ENCODE data around the gene CLHC1.
"Not testable (repeated sequence)": the region's sequence is repeated elsewhere in the genome, so short reads cannot be mapped to it uniquely, and the experiment has no call there.

The CLHC1 gene

GRCh38 chr2:55152475-55153412 lies 79.3 kb downstream of the CLHC1 start:
- no peak for DNase-seq

GRCh38 chr2:55151733-55152433 lies 80.2 kb downstream of the CLHC1 start:
- DNase-seq = no peak

GRCh38 chr2:55150834-55151233 lies 81.3 kb downstream of the CLHC1 start:
- no peak for DNase-seq

GRCh38 chr2:55148269-55148668 lies 83.8 kb downstream of the CLHC1 start:
- no peak for DNase-seq

GRCh38 chr2:55147531-55147930 lies 84.6 kb downstream of the CLHC1 start:
- no peak for DNase-seq

- no peak for DNase-seq
Observed at GRCh38 chr2:55147041-55147440, 85.1 kb downstream of the CLHC1 start.

- DNase-seq = no peak
Observed at GRCh38 chr2:55146263-55146662, 85.8 kb downstream of the CLHC1 start.

- no peak for DNase-seq
Observed at GRCh38 chr2:55144922-55145820, 86.9 kb downstream of the CLHC1 start.

GRCh38 chr2:55143706-55144105 lies 88.4 kb downstream of the CLHC1 start:
- not testable (repeated sequence) for DNase-seq

- DNase-seq = no peak
Observed at GRCh38 chr2:55142518-55142917, 89.6 kb downstream of the CLHC1 start.

- no peak for DNase-seq
Observed at GRCh38 chr2:55141572-55142413, 90.3 kb downstream of the CLHC1 start.

GRCh38 chr2:55140316-55141219 lies 91.5 kb downstream of the CLHC1 start:
- DNase-seq = no peak

GRCh38 chr2:55139305-55139704 lies 92.8 kb downstream of the CLHC1 start:
- DNase-seq = no peak

- no peak for DNase-seq
Observed at GRCh38 chr2:55138882-55139229, 93.2 kb downstream of the CLHC1 start.

GRCh38 chr2:55138014-55138881 lies 93.8 kb downstream of the CLHC1 start:
- DNase-seq = no peak

GRCh38 chr2:55137024-55137958 lies 94.8 kb downstream of the CLHC1 start:
- no peak for DNase-seq

GRCh38 chr2:55136138-55136541 lies 96.0 kb downstream of the CLHC1 start:
- no peak for DNase-seq

- no peak for DNase-seq
Observed at GRCh38 chr2:55135491-55135890, 96.6 kb downstream of the CLHC1 start.

- DNase-seq = no peak
Observed at GRCh38 chr2:55134316-55134706, 97.8 kb downstream of the CLHC1 start.

Measured in GOT3 (cell line).